Brain microvascular endothelial cell (primary cell): Measurements from ENCODE around the gene CIITA.

ENCODE experiments used
- DNase-seq: peaks from one replicate; pipeline ENCODE4 v3.0.0-alpha.2; 2020
- H3K27ac ChIP-seq: fragments of 250-450 bp; sonication (Bioruptor Pico); 2 replicates; pipeline ENCODE4 v1.5.1; 2020; ENCODE audit warnings: mild to moderate bottlenecking, moderate library complexity
- H3K27me3 ChIP-seq: fragments of 250-450 bp; sonication (Bioruptor Pico); replicated peaks from 2 replicates; pipeline ENCODE4 v1.5.1; 2020; ENCODE audit warnings: mild to moderate bottlenecking
- H3K36me3 ChIP-seq: fragments of 250-450 bp; sonication (Bioruptor Pico); replicated peaks from 2 replicates; pipeline ENCODE4 v1.5.1; 2020; ENCODE audit warnings: mild to moderate bottlenecking
- H3K4me3 ChIP-seq: 2 replicates; pipeline ENCODE4 v1.5.1; 2011; ENCODE audit warnings: low read depth, mild to moderate bottlenecking, control low read depth, low read length, moderate library complexity
- CTCF ChIP-seq: IDR thresholded peaks from 2 replicates; pipeline ENCODE4 v1.5.1; 2011; ENCODE audit warnings: low read depth, mild to moderate bottlenecking, moderate library complexity, low read length, control low read depth, inconsistent platforms; ENCODE audit errors: missing control alignments
- in situ Hi-C: cut with HindIII; loops from 2 replicates; pipeline ENCODE4 v1.10.0; 2017; ENCODE audit warnings: low sequenced_read_pairs, low pct_ligation_motif_present

The CIITA gene

DNA sequence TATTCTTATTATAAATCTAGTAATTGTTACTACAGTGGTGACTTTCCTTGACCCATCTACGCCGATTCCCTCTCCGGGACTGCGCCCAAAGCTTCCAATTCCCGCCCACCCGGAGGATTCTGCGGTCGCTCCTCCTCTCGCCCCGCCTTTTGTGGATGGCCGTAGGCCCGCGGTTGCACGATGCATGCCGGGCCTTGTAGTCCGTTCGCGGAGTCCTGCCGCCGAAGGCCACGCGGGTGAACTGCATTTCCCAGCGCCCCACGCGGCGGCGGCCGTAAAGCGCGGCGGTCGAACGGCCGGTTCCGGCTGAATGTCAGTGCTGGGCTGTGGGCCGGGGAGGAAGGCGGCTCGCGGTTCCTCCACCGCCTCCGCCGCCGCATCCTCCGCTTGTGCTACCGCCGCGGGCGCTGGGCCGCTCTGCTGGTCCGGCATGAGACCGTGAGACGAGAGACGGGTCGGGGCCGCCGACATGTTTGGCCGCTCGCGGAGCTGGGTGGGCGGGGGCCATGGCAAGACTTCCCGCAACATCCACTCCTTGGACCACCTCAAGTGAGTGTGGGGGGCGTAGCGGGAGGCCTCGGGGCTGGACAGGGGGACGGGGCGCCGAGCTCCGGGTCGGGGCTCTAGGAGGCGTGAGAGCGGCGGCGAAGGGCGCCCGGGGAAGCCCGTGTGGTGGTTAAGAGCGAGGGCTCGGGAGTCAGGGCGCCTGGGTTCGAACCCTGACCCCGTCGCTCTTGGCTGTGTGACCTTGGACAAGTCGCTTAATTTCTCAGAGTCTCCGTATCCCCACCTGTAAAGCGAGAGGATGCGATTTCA is 67.5 kb downstream of the CIITA start, which contains the start of gene CLEC16A:
CLEC16A (plus strand) TSS at position 316 of the 816 bp plus-strand sequence; CDS start at position 470, 154 bp downstream.
- DNase-seq, result peak; percentile 96
- no peaks in the 10 kb centered on the region for H3K36me3 ChIP-seq
- TF ChIP-seq CTCF, result no peak
- H3K27me3 ChIP-seq, result no peaks in the 10 kb centered on the region
- peak within 1 kb of the TSS; percentile 33 for H3K27ac ChIP-seq
- in situ Hi-C loops, result no loop called here
- peak within 1 kb of the TSS; percentile 93 for H3K4me3 ChIP-seq

DNA sequence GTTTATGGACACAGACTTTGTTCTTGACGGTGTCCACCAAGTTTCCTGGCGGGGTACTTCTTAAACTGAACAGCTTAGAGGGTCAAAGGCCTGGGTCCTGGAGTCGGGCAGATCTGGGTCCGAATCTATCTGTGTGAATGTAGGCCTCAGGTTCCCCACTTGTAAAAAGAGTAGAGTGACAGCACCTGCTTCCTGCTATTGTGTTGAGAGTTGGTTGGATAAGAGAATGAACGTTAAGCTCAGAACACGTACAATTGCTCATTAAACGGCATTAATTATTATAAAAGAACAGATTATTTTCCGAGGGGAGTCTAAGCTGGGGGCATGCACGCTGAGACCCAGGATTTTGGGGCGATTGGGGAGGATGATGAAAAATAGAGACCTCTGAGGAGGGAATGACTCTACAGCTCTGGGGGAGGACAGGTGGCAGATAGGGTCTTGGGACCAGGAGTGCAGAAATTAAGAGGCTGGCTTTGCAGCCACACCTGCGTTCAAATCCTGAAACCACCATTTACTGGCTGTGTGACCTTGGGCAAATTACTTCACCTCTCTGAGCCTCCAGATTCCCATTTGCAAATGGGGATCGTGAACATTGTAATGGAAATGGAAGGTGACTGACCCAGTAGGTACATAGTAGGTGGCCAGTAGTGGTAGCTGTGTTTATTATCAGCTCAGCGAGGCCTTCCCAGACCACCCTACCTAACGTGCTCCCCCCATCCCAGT is 68.2 kb downstream of the CIITA start:
- DNase-seq, result no peak
- Histone ChIP-seq H3K27me3 (no peaks in the 10 kb centered on the region), H3K4me3 (peak overlapping the region; percentile 93), H3K27ac (no peak overlapping the region), H3K36me3 (no peaks in the 10 kb centered on the region)
- in situ Hi-C loops, result no loop called here
- TF ChIP-seq CTCF, result no peak

GRCh38 chr16:10946308-10946707 is 69.3 kb downstream of the CIITA start:
- TF ChIP-seq CTCF, result no peak
- Histone ChIP-seq H3K4me3 (no peak overlapping the region), H3K27me3 (no peaks in the 10 kb centered on the region), H3K27ac (no peak overlapping the region), H3K36me3 (no peaks in the 10 kb centered on the region)
- in situ Hi-C loops, result no loop called here
- no peak for DNase-seq

DNA sequence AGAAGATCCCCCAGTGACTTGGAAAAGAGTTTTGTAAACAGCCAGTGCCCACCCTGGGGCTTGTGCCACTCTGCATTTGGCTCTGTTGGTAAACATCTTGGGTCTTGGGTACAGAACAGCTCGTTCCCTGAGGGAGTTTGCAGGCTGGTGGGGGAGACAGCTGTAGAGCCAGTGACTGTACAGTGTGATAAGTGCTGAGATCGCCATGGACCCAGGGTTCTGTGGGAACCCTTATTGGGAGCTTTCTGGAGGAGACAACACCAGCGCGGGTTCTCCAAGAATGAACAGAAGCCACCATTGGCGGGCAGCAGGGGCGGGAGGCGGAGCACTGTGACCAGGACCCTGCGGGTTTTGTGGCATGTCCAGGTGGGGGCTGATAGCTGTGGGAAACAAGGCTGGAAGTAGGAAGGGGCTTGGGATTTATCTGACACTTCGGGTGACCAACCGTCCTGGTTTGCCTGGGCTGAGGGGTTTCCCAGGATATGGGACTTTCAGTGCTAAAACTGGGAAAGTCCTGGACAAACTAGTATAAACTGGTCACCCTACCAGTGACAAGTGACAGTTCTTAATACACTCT is 70.3 kb downstream of the CIITA start:
- Histone ChIP-seq H3K4me3 (no peak overlapping the region), H3K27me3 (no peaks in the 10 kb centered on the region), H3K36me3 (no peaks in the 10 kb centered on the region), H3K27ac (no peak overlapping the region)
- in situ Hi-C loops, result no loop called here
- no peak for TF ChIP-seq CTCF
- DNase-seq, result no peak

DNA sequence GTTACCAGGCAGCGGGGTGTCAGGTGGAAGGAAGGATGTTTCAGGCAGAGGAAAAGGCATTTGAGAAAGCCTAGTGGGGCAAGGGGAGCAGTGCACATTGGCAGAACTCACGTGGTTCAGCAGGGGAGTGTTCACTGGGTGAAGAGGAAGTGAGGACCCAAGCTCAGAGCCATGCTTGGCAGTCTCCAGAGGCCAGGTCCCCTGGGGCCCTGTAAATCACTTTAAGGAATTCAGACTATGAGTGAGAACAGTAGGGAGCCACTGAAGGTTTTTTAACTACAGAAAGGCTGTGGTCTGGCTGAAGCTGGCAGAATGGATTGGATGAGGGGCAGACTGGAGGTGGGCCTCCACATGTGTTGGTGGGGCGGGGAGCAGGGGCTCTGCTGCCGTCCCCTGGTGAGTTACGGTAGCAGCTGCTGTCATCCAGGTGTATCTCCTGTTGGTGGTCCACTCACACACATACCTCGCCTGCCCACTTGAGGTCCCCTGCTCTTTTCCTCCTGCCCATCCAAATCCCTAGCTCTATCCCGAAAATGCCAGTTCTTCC is 72.5 kb downstream of the CIITA start:
- Histone ChIP-seq H3K27me3 (no peaks in the 10 kb centered on the region), H3K4me3 (no peak overlapping the region), H3K27ac (no peak overlapping the region), H3K36me3 (no peaks in the 10 kb centered on the region)
- in situ Hi-C loops, result no loop called here
- peak; percentile 16 for TF ChIP-seq CTCF
- DNase-seq, result no peak
